DOHH2 (cell line): ENCODE results near the gene SLC25A33.

Experiments
- H3F3A ChIP-seq: fragments of 200-600 bp; sonication (generic), shearing (Covaris generic); 2 replicates; pipeline ENCODE4 v1.6.0; 2016; ENCODE audit warnings: antibody characterized with exemption, mild to moderate bottlenecking; ENCODE audit not compliant: control insufficient read depth, insufficient read depth
- H3K27ac ChIP-seq: fragments of 200-600 bp; sonication (generic); 2 replicates; pipeline ENCODE4 v1.5.1; 2014; ENCODE audit warnings: low read depth, mild to moderate bottlenecking, low read length, moderate library complexity
- H3K27me3 ChIP-seq: fragments of 200-600 bp; sonication (generic); 2 replicates; pipeline ENCODE4 v1.6.1; 2014; ENCODE audit warnings: mild to moderate bottlenecking, low read length, mixed read lengths; ENCODE audit not compliant: control insufficient read depth
- H3K36me3 ChIP-seq: fragments of 200-600 bp; sonication (generic); 2 replicates; pipeline ENCODE4 v1.6.1; 2014; ENCODE audit warnings: mild to moderate bottlenecking, low read length, moderate library complexity, mixed read lengths; ENCODE audit not compliant: control insufficient read depth
- H3K4me1 ChIP-seq: fragments of 200-600 bp; sonication (generic); 2 replicates; pipeline ENCODE4 v1.6.1; 2014; ENCODE audit warnings: mild to moderate bottlenecking, low read length, mixed read lengths; ENCODE audit not compliant: control insufficient read depth
- H3K4me2 ChIP-seq: fragments of 200-600 bp; sonication (generic); 2 replicates; pipeline ENCODE4 v1.6.0; 2014; ENCODE audit warnings: mild to moderate bottlenecking, low read length, moderate library complexity
- H3K4me3 ChIP-seq: fragments of 200-600 bp; sonication (generic); 2 replicates; pipeline ENCODE4 v1.5.1; 2014; ENCODE audit warnings: mild to moderate bottlenecking, low read length, mixed read lengths
- H3K79me2 ChIP-seq: fragments of 200-600 bp; sonication (generic); 2 replicates; pipeline ENCODE4 v1.6.1; 2014; ENCODE audit warnings: mild to moderate bottlenecking, low read length, mixed read lengths; ENCODE audit not compliant: control insufficient read depth
- H3K9me2 ChIP-seq: fragments of 200-600 bp; sonication (generic); replicated peaks from 2 replicates; pipeline ENCODE4 v1.6.1; 2014; ENCODE audit warnings: mild to moderate bottlenecking, low read length, mixed read lengths; ENCODE audit not compliant: control insufficient read depth
- H3K9me3 ChIP-seq: fragments of 200-600 bp; sonication (generic); 2 replicates; pipeline ENCODE4 v1.6.1; 2014; ENCODE audit warnings: antibody characterized with exemption, low read length, mixed read lengths; ENCODE audit not compliant: control insufficient read depth, insufficient read depth
- H4K20me1 ChIP-seq: fragments of 200-600 bp; sonication (generic); 2 replicates; pipeline ENCODE4 v1.6.0; 2014; ENCODE audit warnings: low read depth, mild to moderate bottlenecking, antibody characterized with exemption, low read length, moderate library complexity; ENCODE audit not compliant: control insufficient read depth, insufficient read depth
- CTCF ChIP-seq: fragments of 200-600 bp; sonication (generic); IDR thresholded peaks from one replicate; pipeline ENCODE4 v1.5.1; 2014; ENCODE audit warnings: antibody characterized with exemption, mild to moderate bottlenecking, low read depth, low read length; ENCODE audit not compliant: poor library complexity, severe bottlenecking
- EZH2phosphoT487 ChIP-seq: fragments of 200-600 bp; sonication (generic); IDR thresholded peaks from 2 replicates; pipeline ENCODE4 v1.6.1; 2017; ENCODE audit warnings: borderline replicate concordance, mild to moderate bottlenecking, antibody characterized with exemption, low read length, moderate library complexity, mixed read lengths

SLC25A33 gene

GRCh38 chr1:9555942-9556341, 16.7 kb downstream of the SLC25A33 start:
- H3K27ac ChIP-seq = no peak overlapping the region
- H3K4me1 ChIP-seq = no peaks in the 10 kb centered on the region
- no peaks in the 10 kb centered on the region for H3K9me2 ChIP-seq
- H3K79me2 ChIP-seq = peaks cover 44% of the 10 kb centered on the region
- H3K4me3 ChIP-seq = no peak overlapping the region
- no peak overlapping the region for H3K4me2 ChIP-seq
- no peak for TF ChIP-seq CTCF
- TF ChIP-seq EZH2phosphoT487 = no peak
- peaks cover 4% of the 10 kb centered on the region; the same call in 1 of the 2 replicates for H3F3A ChIP-seq
- no peaks in the 10 kb centered on the region for H4K20me1 ChIP-seq
- peaks cover 60% of the 10 kb centered on the region for H3K36me3 ChIP-seq
- no peaks in the 10 kb centered on the region for H3K9me3 ChIP-seq
- no peaks in the 10 kb centered on the region for H3K27me3 ChIP-seq

DNA sequence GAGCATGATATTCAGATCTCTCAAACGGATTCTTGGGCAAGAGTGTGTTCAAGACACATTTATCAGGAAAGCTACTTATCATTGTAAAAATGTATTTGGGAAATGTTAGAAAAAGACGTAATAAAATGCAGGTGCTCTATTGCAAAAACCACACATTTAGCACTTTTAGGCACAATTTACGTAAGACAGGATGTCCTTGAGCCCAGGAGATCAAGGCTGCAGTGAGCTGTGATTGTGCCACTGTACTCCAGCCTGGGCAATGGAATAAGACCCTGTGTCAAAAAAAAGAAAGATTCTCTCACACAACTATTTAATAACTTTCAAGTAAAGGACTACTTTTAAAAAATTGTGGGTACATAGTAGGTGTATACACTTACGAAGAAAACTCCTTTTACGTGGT, 18.4 kb downstream of the SLC25A33 start:
- no peaks in the 10 kb centered on the region for H3K27me3 ChIP-seq
- TF ChIP-seq EZH2phosphoT487 = no peak
- TF ChIP-seq CTCF = no peak
- no peak overlapping the region for H3K4me2 ChIP-seq
- peaks cover 4% of the 10 kb centered on the region; the same call in 1 of the 2 replicates for H3F3A ChIP-seq
- no peak overlapping the region for H3K27ac ChIP-seq
- peaks cover 62% of the 10 kb centered on the region for H3K36me3 ChIP-seq
- H3K9me3 ChIP-seq = no peaks in the 10 kb centered on the region
- no peak overlapping the region for H3K4me3 ChIP-seq
- H3K4me1 ChIP-seq = no peaks in the 10 kb centered on the region
- peaks cover 32% of the 10 kb centered on the region for H3K79me2 ChIP-seq
- H3K9me2 ChIP-seq = no peaks in the 10 kb centered on the region
- H4K20me1 ChIP-seq = no peaks in the 10 kb centered on the region

DNA sequence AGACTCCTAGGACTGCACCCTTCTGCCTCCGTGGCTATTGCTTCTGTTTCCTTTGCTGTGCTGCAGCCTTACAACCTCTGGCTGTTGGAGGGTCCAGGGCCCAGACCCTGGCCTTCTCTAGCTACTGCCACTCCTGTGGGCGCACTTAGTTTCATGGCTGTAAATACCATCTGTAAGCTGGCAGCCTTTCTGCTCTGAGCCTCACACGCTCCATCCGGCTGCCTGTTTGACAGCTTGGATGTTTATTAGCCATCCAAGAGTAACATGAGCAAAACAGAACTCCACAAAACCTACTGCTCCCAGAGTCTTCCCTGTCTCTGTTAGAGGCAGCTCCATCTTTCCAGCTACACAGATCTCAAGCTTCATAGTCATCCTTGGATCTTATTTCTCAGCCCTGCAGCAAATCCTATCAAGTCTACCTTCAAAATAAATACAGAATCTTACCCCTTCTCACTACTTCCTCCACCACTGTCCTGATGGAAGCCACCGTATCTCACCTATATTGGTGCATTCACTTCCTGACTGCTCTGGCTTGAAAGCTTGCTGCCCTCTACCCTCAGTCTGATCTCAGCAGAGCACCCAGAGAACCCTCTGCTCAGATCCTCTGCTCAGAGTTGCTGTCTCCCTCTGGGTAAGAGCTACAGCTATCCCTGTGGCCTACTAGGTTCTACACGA, 19.1 kb downstream of the SLC25A33 start:
- no peak overlapping the region for H3K27ac ChIP-seq
- TF ChIP-seq CTCF (no peak), EZH2phosphoT487 (no peak)
- peaks cover 63% of the 10 kb centered on the region for H3K36me3 ChIP-seq
- H3K4me3 ChIP-seq = no peak overlapping the region
- no peaks in the 10 kb centered on the region for H3K27me3 ChIP-seq
- no peaks in the 10 kb centered on the region for H4K20me1 ChIP-seq
- H3K9me3 ChIP-seq = no peaks in the 10 kb centered on the region
- H3K79me2 ChIP-seq = peaks cover 29% of the 10 kb centered on the region
- H3K9me2 ChIP-seq = no peaks in the 10 kb centered on the region
- peaks cover 4% of the 10 kb centered on the region; the same call in 1 of the 2 replicates for H3F3A ChIP-seq
- no peak overlapping the region for H3K4me2 ChIP-seq
- H3K4me1 ChIP-seq = no peaks in the 10 kb centered on the region
